ENCODE measurements around the gene ARAF.

The ARAF gene

GRCh38 chrX:47572773-47573340 lies 11.9 kb downstream of the ARAF start:
- no peak overlapping the region for H3K4me3 ChIP-seq (ENCODE audit: low read depth, low read length)
- no peak for TF ChIP-seq CTCF (IDR thresholded peaks at IDR 0.05; ENCODE audit: low read depth, low read length, missing control alignments)
- DNase-seq (ENCODE audit: low read depth): no peak

- DNase-seq (ENCODE audit: low read depth): no peak
- no peak for TF ChIP-seq CTCF (IDR thresholded peaks at IDR 0.05; ENCODE audit: low read depth, low read length, missing control alignments)
- no peak overlapping the region for H3K4me3 ChIP-seq (ENCODE audit: low read depth, low read length)
Measured at GRCh38 chrX:47573341-47574075, 12.5 kb downstream of the ARAF start.

DNA sequence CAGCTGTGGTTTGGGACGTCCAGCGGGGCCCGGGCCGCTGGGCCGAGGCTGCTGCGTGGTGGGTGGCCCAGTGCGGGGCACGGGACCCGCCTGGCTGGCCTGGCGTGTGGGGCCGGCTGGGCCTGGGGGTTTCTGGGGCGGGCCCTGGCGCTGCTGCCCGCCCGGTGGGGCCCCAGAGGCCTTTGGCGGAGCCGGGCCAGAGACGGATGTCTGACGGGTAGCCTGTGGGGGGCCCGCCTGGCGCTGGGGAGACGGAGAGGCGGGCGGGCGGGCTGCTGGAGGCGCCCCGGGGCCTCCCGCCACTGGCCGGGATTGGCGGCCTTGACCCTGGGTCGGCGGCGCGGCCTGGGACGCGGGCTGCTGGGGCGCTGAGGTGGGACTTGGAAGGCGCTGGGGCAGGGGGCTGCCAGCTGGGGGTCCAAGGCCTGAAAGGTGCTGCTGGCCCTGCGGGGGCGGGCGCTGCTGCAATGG lies 13.1 kb downstream of the ARAF start:
- H3K4me3 ChIP-seq (ENCODE audit: low read depth, low read length): no peak overlapping the region
- no peak for DNase-seq (ENCODE audit: low read depth)
- no peak for TF ChIP-seq CTCF (IDR thresholded peaks at IDR 0.05; ENCODE audit: low read depth, low read length, missing control alignments)

DNA sequence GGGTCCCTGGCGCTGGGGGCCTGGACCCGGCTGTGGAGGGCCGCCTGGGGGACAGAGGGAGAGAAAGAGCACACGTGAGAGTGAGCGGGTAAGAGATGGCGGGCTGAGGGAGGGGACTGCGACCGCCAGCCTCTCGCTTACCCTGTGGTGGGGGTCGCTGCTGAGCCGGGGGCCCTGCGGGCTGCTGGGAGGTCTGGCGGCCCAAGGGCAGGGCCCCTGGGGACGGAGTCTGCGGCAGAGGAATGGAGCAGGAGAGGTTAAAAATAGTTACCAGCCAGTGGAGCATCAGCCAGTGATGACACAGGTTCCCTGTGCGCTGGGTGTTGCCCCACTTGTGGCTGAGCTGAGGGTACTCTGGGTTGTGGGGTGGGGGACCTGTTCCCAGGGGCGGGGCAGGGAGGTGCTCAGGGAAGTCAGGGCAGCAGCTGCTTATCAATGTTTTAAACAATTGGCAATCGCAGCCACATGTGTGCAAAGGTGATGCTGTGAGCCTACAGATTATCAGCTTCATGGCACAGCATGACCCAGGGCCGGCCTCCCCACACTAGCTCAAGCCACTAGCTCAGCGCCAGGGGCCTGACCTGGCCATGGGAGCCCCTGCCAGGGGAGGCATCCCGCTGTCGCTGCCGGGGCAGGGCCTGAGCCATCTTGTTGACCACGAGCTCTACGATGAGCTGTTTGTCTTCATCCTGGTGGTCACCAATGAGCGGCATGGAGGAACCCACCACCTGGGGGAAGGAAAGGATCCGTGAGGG lies 13.7 kb downstream of the ARAF start:
- TF ChIP-seq CTCF (IDR thresholded peaks at IDR 0.05; ENCODE audit: low read depth, low read length, missing control alignments): no peak
- DNase-seq (ENCODE audit: low read depth): no peak
- H3K4me3 ChIP-seq (ENCODE audit: low read depth, low read length): no peak overlapping the region

DNA sequence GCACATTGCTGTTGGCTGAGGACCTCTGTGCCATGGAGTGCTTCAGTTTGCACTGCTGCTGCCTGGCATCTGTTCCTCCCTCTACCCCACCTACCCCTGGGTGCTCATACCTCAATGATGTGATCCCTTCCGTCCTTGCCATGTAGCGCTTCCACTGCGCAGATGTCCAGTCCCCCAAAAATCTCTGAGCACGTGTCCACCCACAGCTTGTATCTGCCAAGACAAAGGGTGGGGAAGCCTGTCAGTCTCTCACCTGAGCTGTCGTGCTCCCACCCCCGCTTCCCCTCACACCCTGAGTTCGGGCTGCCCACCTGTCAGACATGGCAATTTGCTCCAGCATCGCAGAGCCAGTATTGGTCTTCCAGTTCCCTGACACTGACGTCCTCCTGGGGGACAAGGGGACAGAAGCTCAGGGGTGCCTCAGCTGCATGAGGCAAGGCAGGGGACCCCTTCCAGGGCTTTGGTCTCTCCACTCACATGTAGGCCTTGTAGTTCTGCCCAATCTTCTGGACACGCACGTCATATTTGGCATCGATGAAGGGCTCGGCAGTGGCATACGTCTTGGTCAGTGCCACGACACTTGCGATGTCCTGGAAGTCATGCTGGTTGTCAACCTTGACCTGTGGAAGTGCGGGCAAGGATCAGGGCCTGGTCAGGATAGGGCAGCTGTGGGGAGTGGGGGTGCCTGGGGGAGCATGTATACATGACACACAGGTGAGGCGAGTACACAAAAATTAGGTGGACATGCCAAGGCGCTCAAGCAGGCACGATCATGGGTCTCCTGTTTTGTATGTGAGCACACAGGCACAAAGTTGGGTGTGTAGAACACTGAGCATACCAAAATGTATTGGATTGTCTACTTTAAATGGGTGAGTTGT lies 15.3 kb downstream of the ARAF start:
- H3K4me3 ChIP-seq (ENCODE audit: low read depth, low read length): no peak overlapping the region
- TF ChIP-seq CTCF (IDR thresholded peaks at IDR 0.05; ENCODE audit: low read depth, low read length, missing control alignments): no peak
- no peak for DNase-seq (ENCODE audit: low read depth)

DNA sequence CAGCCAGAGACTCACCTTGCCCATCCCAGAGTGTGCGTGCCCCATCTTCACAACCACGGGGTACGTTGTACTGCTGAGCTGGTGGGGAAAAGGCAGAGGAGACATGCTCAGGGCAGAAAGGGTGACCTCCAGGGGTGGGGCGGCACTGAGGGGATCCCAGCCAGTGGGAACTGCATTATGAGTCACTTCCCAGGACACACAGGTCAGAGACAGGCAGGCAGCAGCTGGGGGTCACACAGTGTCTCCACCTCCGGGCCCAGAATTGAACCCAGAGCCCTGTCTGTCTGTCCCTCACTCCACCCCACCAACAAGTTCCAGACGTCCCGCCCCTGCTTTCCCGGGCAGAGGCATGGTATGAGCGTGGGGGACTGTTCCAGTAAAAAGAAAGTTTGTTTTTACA lies 16.4 kb downstream of the ARAF start:
- TF ChIP-seq CTCF (IDR thresholded peaks at IDR 0.05; ENCODE audit: low read depth, low read length, missing control alignments): no peak
- no peak for DNase-seq (ENCODE audit: low read depth)
- H3K4me3 ChIP-seq (ENCODE audit: low read depth, low read length): no peak overlapping the region
